Measurements from ENCODE around the gene FMO3.

Gene FMO3

GRCh38 chr1:171110621-171111326, 20.1 kb downstream of the FMO3 start:
- Histone ChIP-seq H3K27me3 (ENCODE audit: low read length) (no peaks in the 10 kb centered on the region), H3K9ac (ENCODE audit: low read length) (no peak overlapping the region), H3K4me2 (ENCODE audit: low read depth, low read length, poor library complexity, severe bottlenecking) (no peak overlapping the region), H3F3A (ENCODE audit: insufficient read depth) (no peaks in the 10 kb centered on the region), H3K27ac (ENCODE audit: low read depth, low read length) (no peak overlapping the region), H3K9me2 (replicated peaks; ENCODE audit: insufficient read depth, low read length) (no peaks in the 10 kb centered on the region), H3K9me3 (ENCODE audit: insufficient read depth, low read length) (no peaks in the 10 kb centered on the region), H3K79me2 (ENCODE audit: insufficient read depth, low read length) (no peaks in the 10 kb centered on the region), H2AFZ (ENCODE audit: low read depth, low read length, severe bottlenecking) (no peak overlapping the region), H3K4me3 (ENCODE audit: insufficient read depth, low read length, poor library complexity, severe bottlenecking) (no peak overlapping the region), H3K36me3 (ENCODE audit: low read length) (no peaks in the 10 kb centered on the region), H4K20me1 (ENCODE audit: low read depth, low read length) (no peaks in the 10 kb centered on the region)
- TF ChIP-seq EZH2phosphoT487 (conservative IDR thresholded peaks at IDR 0.05; ENCODE audit: low read length), result no peak
- TF ChIP-seq CTCF (IDR thresholded peaks at IDR 0.05; ENCODE audit: insufficient read depth, low read length, poor library complexity, severe bottlenecking), result no peak

GRCh38 chr1:171112119-171112518, 21.4 kb downstream of the FMO3 start:
- Histone ChIP-seq H4K20me1 (ENCODE audit: low read depth, low read length) (no peaks in the 10 kb centered on the region), H2AFZ (ENCODE audit: low read depth, low read length, severe bottlenecking) (no peak overlapping the region), H3K9me3 (ENCODE audit: insufficient read depth, low read length) (no peaks in the 10 kb centered on the region), H3K27me3 (ENCODE audit: low read length) (no peaks in the 10 kb centered on the region), H3K4me3 (ENCODE audit: insufficient read depth, low read length, poor library complexity, severe bottlenecking) (no peak overlapping the region), H3K79me2 (ENCODE audit: insufficient read depth, low read length) (no peaks in the 10 kb centered on the region), H3F3A (ENCODE audit: insufficient read depth) (no peaks in the 10 kb centered on the region), H3K9ac (ENCODE audit: low read length) (no peak overlapping the region), H3K9me2 (replicated peaks; ENCODE audit: insufficient read depth, low read length) (no peaks in the 10 kb centered on the region), H3K36me3 (ENCODE audit: low read length) (no peaks in the 10 kb centered on the region), H3K27ac (ENCODE audit: low read depth, low read length) (no peak overlapping the region), H3K4me2 (ENCODE audit: low read depth, low read length, poor library complexity, severe bottlenecking) (no peak overlapping the region)
- TF ChIP-seq EZH2phosphoT487 (conservative IDR thresholded peaks at IDR 0.05; ENCODE audit: low read length) (no peak), CTCF (IDR thresholded peaks at IDR 0.05; ENCODE audit: insufficient read depth, low read length, poor library complexity, severe bottlenecking) (no peak)

- H3K9me3 ChIP-seq (ENCODE audit: insufficient read depth, low read length), result no peaks in the 10 kb centered on the region
- no peaks in the 10 kb centered on the region for H3F3A ChIP-seq (ENCODE audit: insufficient read depth)
- no peaks in the 10 kb centered on the region for H3K9me2 ChIP-seq (replicated peaks; ENCODE audit: insufficient read depth, low read length)
- TF ChIP-seq EZH2phosphoT487 (conservative IDR thresholded peaks at IDR 0.05; ENCODE audit: low read length), result no peak
- TF ChIP-seq CTCF (IDR thresholded peaks at IDR 0.05; ENCODE audit: insufficient read depth, low read length, poor library complexity, severe bottlenecking), result no peak
- H3K4me2 ChIP-seq (ENCODE audit: low read depth, low read length, poor library complexity, severe bottlenecking), result no peak overlapping the region
- H3K27ac ChIP-seq (ENCODE audit: low read depth, low read length), result no peak overlapping the region
- H3K27me3 ChIP-seq (ENCODE audit: low read length), result no peaks in the 10 kb centered on the region
- H3K4me3 ChIP-seq (ENCODE audit: insufficient read depth, low read length, poor library complexity, severe bottlenecking), result no peak overlapping the region
- no peak overlapping the region for H3K9ac ChIP-seq (ENCODE audit: low read length)
- no peaks in the 10 kb centered on the region for H3K36me3 ChIP-seq (ENCODE audit: low read length)
- H2AFZ ChIP-seq (ENCODE audit: low read depth, low read length, severe bottlenecking), result no peak overlapping the region
- H3K79me2 ChIP-seq (ENCODE audit: insufficient read depth, low read length), result no peaks in the 10 kb centered on the region
- H4K20me1 ChIP-seq (ENCODE audit: low read depth, low read length), result no peaks in the 10 kb centered on the region
These were observed 22.7 kb downstream of the FMO3 start for GRCh38 chr1:171113382-171113781.
